Mesenchymal stem cell (in vitro differentiated cells and primary cell): ENCODE measurements around the gene CNOT8.

Experiments used
- DNase-seq: peaks from one replicate; pipeline ENCODE4 v3.0.0-alpha.2; 2013
- H2AFZ ChIP-seq: one replicate; pipeline ENCODE4 v1.6.1; 2013; ENCODE audit warnings: low read depth, mild to moderate bottlenecking, control low read depth, inconsistent platforms, low read length, moderate library complexity
- H2AK5ac ChIP-seq: 2 replicates; pipeline ENCODE4 v1.6.1; 2013; ENCODE audit warnings: low read length, moderate library complexity, mild to moderate bottlenecking, inconsistent platforms; ENCODE audit not compliant: severe bottlenecking
- H2BK120ac ChIP-seq: one replicate; pipeline ENCODE4 v1.6.1; 2013; ENCODE audit warnings: low read depth, mild to moderate bottlenecking, inconsistent platforms, low read length, moderate library complexity
- H2BK12ac ChIP-seq, 2 experiments: one replicate each; pipeline ENCODE4 v1.6.1; 2013; ENCODE audit warnings: inconsistent platforms in 2 of 2, low read length in 2 of 2, mild to moderate bottlenecking in 2 of 2, moderate library complexity in 2 of 2, control low read depth in 1 of 2
- H2BK15ac ChIP-seq: one replicate; pipeline ENCODE4 v1.6.1; 2013; ENCODE audit warnings: mild to moderate bottlenecking, low read depth, inconsistent platforms; ENCODE audit not compliant: poor library complexity, severe bottlenecking
- H2BK5ac ChIP-seq: 2 replicates; pipeline ENCODE4 v1.6.1; 2013; ENCODE audit warnings: low read depth, mild to moderate bottlenecking, low read length, control low read depth, inconsistent platforms; ENCODE audit not compliant: poor library complexity, severe bottlenecking
- H3K14ac ChIP-seq, 2 experiments: one replicate each; pipeline ENCODE4 v1.6.1; 2013; ENCODE audit warnings: inconsistent platforms in 2 of 2, low read length in 2 of 2, control low read depth in 1 of 2, mild to moderate bottlenecking in 1 of 2, moderate library complexity in 1 of 2
- H3K18ac ChIP-seq, 2 experiments: one replicate each; pipeline ENCODE4 v1.6.1; 2013; ENCODE audit warnings: inconsistent platforms in 2 of 2, low read length in 2 of 2, control low read depth in 1 of 2, low read depth in 1 of 2, mild to moderate bottlenecking in 1 of 2
- H3K23ac ChIP-seq, 2 experiments: one replicate each; pipeline ENCODE4 v1.6.1; 2013; ENCODE audit warnings: inconsistent platforms in 2 of 2, low read length in 2 of 2, mild to moderate bottlenecking in 2 of 2, moderate library complexity in 2 of 2, control low read depth in 1 of 2
- H3K27ac ChIP-seq: 2 replicates; pipeline ENCODE4 v1.5.1; 2013; ENCODE audit warnings: mild to moderate bottlenecking, moderate library complexity, low read length, control low read depth, inconsistent platforms; ENCODE audit not compliant: poor library complexity, severe bottlenecking
- H3K27me3 ChIP-seq, 2 experiments: 2 replicates each; pipeline versions ENCODE4 v1.6.1 to v1.7.0; 2013; ENCODE audit warnings: low read length in 2 of 2, mild to moderate bottlenecking in 2 of 2, moderate library complexity in 2 of 2, control low read depth in 1 of 2, inconsistent platforms in 1 of 2; ENCODE audit not compliant: control insufficient read depth in 1 of 2, insufficient read depth in 1 of 2
- H3K36me3 ChIP-seq, 2 experiments: 2 replicates each; pipeline versions ENCODE4 v1.6.1 to v1.7.0; 2013; ENCODE audit warnings: low read length in 2 of 2, control low read depth in 1 of 2, inconsistent platforms in 1 of 2, low read depth in 1 of 2, mild to moderate bottlenecking in 1 of 2; ENCODE audit not compliant: insufficient read depth in 2 of 2, control insufficient read depth in 1 of 2
- H3K4ac ChIP-seq, 2 experiments: one replicate each; pipeline ENCODE4 v1.6.1; 2013; ENCODE audit warnings: inconsistent platforms in 2 of 2, low read length in 2 of 2, mild to moderate bottlenecking in 2 of 2, moderate library complexity in 2 of 2, control low read depth in 1 of 2, low read depth in 1 of 2
- H3K4me1 ChIP-seq: 2 replicates; pipeline ENCODE4 v1.6.1; 2013; ENCODE audit warnings: low read depth, low read length, control low read depth; ENCODE audit not compliant: control insufficient read depth, insufficient read depth
- H3K4me2 ChIP-seq: 2 replicates; pipeline ENCODE4 v1.6.1; 2013; ENCODE audit warnings: low read length, mild to moderate bottlenecking, inconsistent platforms; ENCODE audit not compliant: poor library complexity, severe bottlenecking
- H3K4me3 ChIP-seq, 2 experiments: 2 replicates each; pipeline versions ENCODE4 v1.5.1 to v1.7.0; 2013; ENCODE audit warnings: low read length in 2 of 2, mild to moderate bottlenecking in 2 of 2, control low read depth in 1 of 2, low read depth in 1 of 2; ENCODE audit not compliant: insufficient read depth in 1 of 2
- H3K79me1 ChIP-seq: replicated peaks from 2 replicates; pipeline ENCODE4 v1.6.1; 2013; ENCODE audit warnings: mild to moderate bottlenecking, control low read depth, low read length, inconsistent platforms; ENCODE audit not compliant: poor library complexity, severe bottlenecking
- H3K9ac ChIP-seq: 2 replicates; pipeline ENCODE4 v1.7.0; 2013; ENCODE audit warnings: mild to moderate bottlenecking, low read length, moderate library complexity
- H3K9me3 ChIP-seq: 2 replicates; pipeline ENCODE4 v1.7.0; 2013; ENCODE audit warnings: mild to moderate bottlenecking, low read length; ENCODE audit not compliant: control insufficient read depth
- H4K8ac ChIP-seq: one replicate; pipeline ENCODE4 v1.6.1; 2013; ENCODE audit warnings: inconsistent platforms, mild to moderate bottlenecking, low read length, moderate library complexity
- H4K91ac ChIP-seq: one replicate; pipeline ENCODE4 v1.6.1; 2013; ENCODE audit warnings: mild to moderate bottlenecking, low read length, inconsistent platforms
- WGBS: methylation state at CpG from one replicate; pipeline ENCODE4 v1.1.7; 2013; ENCODE audit warnings: mixed read lengths; 5-methylcytosine and 5-hydroxymethylcytosine counted together

The CNOT8 gene

GRCh38 chr5:154829589-154830218, 28.7 kb upstream of the CNOT8 start:
- Histone ChIP-seq H3K4ac (no peak overlapping the region), H3K9ac (no peak overlapping the region), H3K4me3 (no peak overlapping the region), H3K9me3 (no peaks in the 10 kb centered on the region), H3K27ac (no peak overlapping the region), H3K4me2 (no peak overlapping the region), H4K91ac (no peak overlapping the region), H3K23ac (no peak overlapping the region), H2BK12ac (no peak overlapping the region), H2AK5ac (no peak overlapping the region), H4K8ac (no peak overlapping the region), H2AFZ (no peak overlapping the region), H2BK120ac (no peak overlapping the region), H2BK5ac (no peak overlapping the region), H3K36me3 (peaks cover 24 to 53% of the 10 kb centered on the region in 2 experiments), H3K18ac (no peak overlapping the region), H3K27me3 (no peaks in the 10 kb centered on the region), H3K4me1 (peaks cover 5% of the 10 kb centered on the region), H3K79me1 (peaks cover 2% of the 10 kb centered on the region), H3K14ac (no peak overlapping the region), H2BK15ac (no peak overlapping the region)
- 83% methylated on average over 4 of the region's 4 CpGs for WGBS
- DNase-seq: no peak

- Histone ChIP-seq H3K4ac (no peak overlapping the region), H3K4me3 (no peak overlapping the region), H3K36me3 (peaks cover 26 to 52% of the 10 kb centered on the region in 2 experiments), H4K91ac (no peak overlapping the region), H3K23ac (no peak overlapping the region), H3K9me3 (no peaks in the 10 kb centered on the region), H2BK15ac (no peak overlapping the region), H3K9ac (no peak overlapping the region), H4K8ac (no peak overlapping the region), H2AK5ac (no peak overlapping the region), H3K4me1 (peaks cover 7% of the 10 kb centered on the region), H3K18ac (no peak overlapping the region), H3K79me1 (peaks cover 2% of the 10 kb centered on the region), H2BK5ac (no peak overlapping the region), H2BK120ac (no peak overlapping the region), H2BK12ac (no peak overlapping the region), H3K14ac (no peak overlapping the region), H2AFZ (no peak overlapping the region), H3K4me2 (no peak overlapping the region), H3K27ac (no peak overlapping the region), H3K27me3 (no peaks in the 10 kb centered on the region)
- no peak for DNase-seq
- 97% methylated on average over 7 of the region's 7 CpGs for WGBS
Observed at GRCh38 chr5:154830219-154830595, 28.2 kb upstream of the CNOT8 start.

DNA sequence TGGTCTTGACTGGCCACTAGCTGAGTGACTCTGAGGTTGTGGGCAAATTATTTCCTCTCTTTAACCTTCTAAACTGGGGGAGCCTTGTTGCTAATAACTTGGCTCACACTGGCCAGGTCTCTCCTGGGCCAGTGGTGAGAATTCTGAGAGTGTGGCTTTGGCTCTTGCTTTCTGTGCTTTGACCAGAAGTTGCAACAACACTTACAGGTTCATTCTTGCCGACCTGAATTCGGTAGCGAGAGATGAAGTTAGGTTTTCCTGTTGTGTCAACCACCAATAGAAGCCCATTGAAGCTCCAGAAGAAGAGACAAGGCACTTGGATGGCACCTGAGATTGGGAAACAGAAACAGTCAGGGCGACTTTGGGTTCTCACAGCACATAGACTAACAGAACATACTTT, 27.8 kb upstream of the CNOT8 start:
- H3K79me1 ChIP-seq: peaks cover 2% of the 10 kb centered on the region
- no peak overlapping the region for H3K14ac ChIP-seq
- no peak overlapping the region for H4K91ac ChIP-seq
- H3K9me3 ChIP-seq: no peaks in the 10 kb centered on the region
- no peak overlapping the region for H2BK12ac ChIP-seq
- WGBS: 91% methylated on average over 4 of the region's 4 CpGs
- peaks cover 7% of the 10 kb centered on the region for H3K4me1 ChIP-seq
- H3K27me3 ChIP-seq: no peaks in the 10 kb centered on the region
- no peak overlapping the region for H3K18ac ChIP-seq
- peaks cover 26 to 51% of the 10 kb centered on the region in 2 experiments for H3K36me3 ChIP-seq
- H2AFZ ChIP-seq: no peak overlapping the region
- H3K4ac ChIP-seq: no peak overlapping the region
- no peak overlapping the region for H2BK15ac ChIP-seq
- H3K23ac ChIP-seq: no peak overlapping the region
- no peak overlapping the region for H2BK5ac ChIP-seq
- H3K27ac ChIP-seq: no peak overlapping the region
- H3K4me3 ChIP-seq: no peak overlapping the region
- H2AK5ac ChIP-seq: no peak overlapping the region
- no peak overlapping the region for H3K4me2 ChIP-seq
- no peak overlapping the region for H3K9ac ChIP-seq
- no peak for DNase-seq
- no peak overlapping the region for H2BK120ac ChIP-seq
- no peak overlapping the region for H4K8ac ChIP-seq

- DNase-seq: no peak
Observed at GRCh38 chr5:154831451-154831850, 27.0 kb upstream of the CNOT8 start.

More at GRCh38 chr5:154831451-154831850, 27.0 kb upstream of the CNOT8 start:
- H3K4me3 ChIP-seq: no peak overlapping the region
- peaks cover 31 to 50% of the 10 kb centered on the region in 2 experiments for H3K36me3 ChIP-seq
- H3K18ac ChIP-seq: no peak overlapping the region
- 97% methylated on average over 6 of the region's 7 CpGs for WGBS
- no peak overlapping the region for H4K8ac ChIP-seq
- no peak overlapping the region for H2AK5ac ChIP-seq
- H3K9ac ChIP-seq: no peak overlapping the region
- peaks cover 7% of the 10 kb centered on the region for H3K4me1 ChIP-seq
- no peak overlapping the region for H2BK120ac ChIP-seq
- no peak overlapping the region for H3K14ac ChIP-seq
- no peak overlapping the region for H2BK12ac ChIP-seq
- H3K9me3 ChIP-seq: no peaks in the 10 kb centered on the region
- no peak overlapping the region for H3K23ac ChIP-seq
- peaks cover 4% of the 10 kb centered on the region for H3K79me1 ChIP-seq
- H4K91ac ChIP-seq: no peak overlapping the region
- H3K4ac ChIP-seq: no peak overlapping the region
- no peak overlapping the region for H2AFZ ChIP-seq
- H3K27me3 ChIP-seq: no peaks in the 10 kb centered on the region
- no peak overlapping the region for H2BK5ac ChIP-seq
- no peak overlapping the region for H2BK15ac ChIP-seq
- H3K4me2 ChIP-seq: no peak overlapping the region
- no peak overlapping the region for H3K27ac ChIP-seq
